Mesodermal cell (in vitro differentiated cells): ENCODE data around the gene DPF3.

Experiments used
- H3K27ac ChIP-seq: 2 replicates; pipeline ENCODE4 v1.7.0; 2013; ENCODE audit warnings: mild to moderate bottlenecking, low read depth, low read length, moderate library complexity; ENCODE audit not compliant: severe bottlenecking
- H3K36me3 ChIP-seq: 2 replicates; pipeline ENCODE4 v1.7.1; 2013; ENCODE audit warnings: mild to moderate bottlenecking, low read length, moderate library complexity; ENCODE audit not compliant: control insufficient read depth, insufficient read depth
- H3K4me1 ChIP-seq: one replicate; pipeline ENCODE4 v1.7.1; 2013; ENCODE audit warnings: mild to moderate bottlenecking, low read length; ENCODE audit not compliant: insufficient read depth, control insufficient read depth, poor library complexity, severe bottlenecking
- H3K4me3 ChIP-seq: 2 replicates; pipeline ENCODE4 v1.7.0; 2013; ENCODE audit warnings: low read length, control low read depth, mild to moderate bottlenecking; ENCODE audit not compliant: insufficient read depth, poor library complexity, severe bottlenecking; ENCODE audit errors: extremely low read depth
- H3K9me3 ChIP-seq: 2 replicates; pipeline ENCODE4 v1.7.1; 2013; ENCODE audit warnings: mild to moderate bottlenecking, low read length, moderate library complexity; ENCODE audit not compliant: control insufficient read depth
- WGBS, 2 experiments: methylation state at CpG; one replicate each; pipeline ENCODE4 v1.1.5; 2013; ENCODE audit warnings: missing lambda C conversion rate in 2 of 2; ENCODE audit not compliant: insufficient coverage in 2 of 2; 5-methylcytosine and 5-hydroxymethylcytosine counted together

DPF3 gene

GRCh38 chr14:72701237-72701565 lies 192.7 kb downstream of the DPF3 start:
- H3K27ac ChIP-seq = no peak overlapping the region
- no peak overlapping the region for H3K4me3 ChIP-seq
- 80 to 92% methylated on average over 2 of the region's 7 CpGs for WGBS, 2 experiments
- H3K4me1 ChIP-seq = peaks cover 9% of the 10 kb centered on the region
- peaks cover 3% of the 10 kb centered on the region for H3K36me3 ChIP-seq
- no peaks in the 10 kb centered on the region for H3K9me3 ChIP-seq

- WGBS, 2 experiments = 82 to 83% methylated on average over 8 to 12 of the region's 12 CpGs
Measured at GRCh38 chr14:72700338-72701236, 193.3 kb downstream of the DPF3 start.

GRCh38 chr14:72699852-72700257 lies 194.0 kb downstream of the DPF3 start:
- Histone ChIP-seq H3K4me1 (peaks cover 9% of the 10 kb centered on the region), H3K4me3 (no peak overlapping the region), H3K9me3 (no peaks in the 10 kb centered on the region), H3K27ac (peak overlapping the region; percentile 36), H3K36me3 (no peaks in the 10 kb centered on the region)
- 56 to 65% methylated on average over 3 of the region's 3 CpGs for WGBS, 2 experiments

More at GRCh38 chr14:72700338-72701236, 193.3 kb downstream of the DPF3 start:
- Histone ChIP-seq H3K4me3 (no peak overlapping the region), H3K36me3 (peaks cover 1% of the 10 kb centered on the region), H3K4me1 (peaks cover 9% of the 10 kb centered on the region), H3K27ac (peak overlapping the region; percentile 36), H3K9me3 (no peaks in the 10 kb centered on the region)

GRCh38 chr14:72699443-72699842 lies 194.5 kb downstream of the DPF3 start:
- H3K4me1 ChIP-seq = peaks cover 9% of the 10 kb centered on the region
- H3K27ac ChIP-seq = no peak overlapping the region
- WGBS, 2 experiments = 83 to 93% methylated on average over 1 to 2 of the region's 4 CpGs
- no peaks in the 10 kb centered on the region for H3K36me3 ChIP-seq
- H3K9me3 ChIP-seq = no peaks in the 10 kb centered on the region
- H3K4me3 ChIP-seq = no peak overlapping the region

GRCh38 chr14:72692696-72693095 lies 201.2 kb downstream of the DPF3 start:
- H3K4me3 ChIP-seq = no peak overlapping the region
- WGBS, 2 experiments = 60% methylated on average over 1 of the region's 3 CpGs; no CpG with 5 or more reads in 1 of the 2 experiments
- no peak overlapping the region for H3K27ac ChIP-seq
- H3K9me3 ChIP-seq = peaks cover 3% of the 10 kb centered on the region
- no peaks in the 10 kb centered on the region for H3K36me3 ChIP-seq
- H3K4me1 ChIP-seq = peaks cover 6% of the 10 kb centered on the region

GRCh38 chr14:72690324-72690723 lies 203.6 kb downstream of the DPF3 start:
- Histone ChIP-seq H3K9me3 (peaks cover 3% of the 10 kb centered on the region), H3K4me3 (no peak overlapping the region), H3K4me1 (no peaks in the 10 kb centered on the region), H3K27ac (no peak overlapping the region), H3K36me3 (no peaks in the 10 kb centered on the region)
- 90 to 91% methylated on average over 8 to 14 of the region's 14 CpGs for WGBS, 2 experiments

- Histone ChIP-seq H3K27ac (no peak overlapping the region), H3K36me3 (no peaks in the 10 kb centered on the region), H3K9me3 (peaks cover 3% of the 10 kb centered on the region), H3K4me1 (no peaks in the 10 kb centered on the region), H3K4me3 (no peak overlapping the region)
- WGBS, 2 experiments = 80 to 83% methylated on average over 10 of the region's 15 CpGs
Measured at GRCh38 chr14:72688990-72689671, 204.8 kb downstream of the DPF3 start.

- Histone ChIP-seq H3K4me3 (no peak overlapping the region), H3K36me3 (no peaks in the 10 kb centered on the region)
- 95% methylated on average over 2 of the region's 2 CpGs; no CpG with 5 or more reads in 1 of the 2 experiments for WGBS, 2 experiments
Measured at GRCh38 chr14:72686832-72687231, 207.1 kb downstream of the DPF3 start.

GRCh38 chr14:72686101-72686500 lies 207.8 kb downstream of the DPF3 start:
- Histone ChIP-seq H3K9me3 (no peaks in the 10 kb centered on the region), H3K36me3 (no peaks in the 10 kb centered on the region), H3K4me1 (no peaks in the 10 kb centered on the region), H3K27ac (no peak overlapping the region), H3K4me3 (no peak overlapping the region)
- WGBS, 2 experiments = no CpG with 5 or more reads among the region's 1 CpG

More at GRCh38 chr14:72686832-72687231, 207.1 kb downstream of the DPF3 start:
- Histone ChIP-seq H3K9me3 (no peaks in the 10 kb centered on the region), H3K4me1 (no peaks in the 10 kb centered on the region), H3K27ac (no peak overlapping the region)

GRCh38 chr14:72685456-72685855 lies 208.4 kb downstream of the DPF3 start:
- WGBS, 2 experiments = 80 to 93% methylated on average over 1 of the region's 3 CpGs

GRCh38 chr14:72683787-72684186 lies 210.1 kb downstream of the DPF3 start:
- WGBS, 2 experiments = 83 to 89% methylated on average over 2 of the region's 4 CpGs

More at GRCh38 chr14:72685456-72685855, 208.4 kb downstream of the DPF3 start:
- no peak overlapping the region for H3K27ac ChIP-seq
- no peaks in the 10 kb centered on the region for H3K36me3 ChIP-seq
- H3K4me3 ChIP-seq = no peak overlapping the region
- no peaks in the 10 kb centered on the region for H3K4me1 ChIP-seq
- H3K9me3 ChIP-seq = no peaks in the 10 kb centered on the region

More at GRCh38 chr14:72683787-72684186, 210.1 kb downstream of the DPF3 start:
- no peak overlapping the region for H3K4me3 ChIP-seq
- H3K9me3 ChIP-seq = no peaks in the 10 kb centered on the region
- H3K36me3 ChIP-seq = no peaks in the 10 kb centered on the region
- H3K27ac ChIP-seq = no peak overlapping the region
- no peaks in the 10 kb centered on the region for H3K4me1 ChIP-seq
